ENCODE results near the gene NEU2.

NEU2 gene

GRCh38 chr2:233032551-233033320, at the start of gene NEU2:
TSS of gene NEU2 (plus strand) at chr2:233032672. CDS start at chr2:233032672, 0 bp downstream.
- no peak for DNase-seq (ENCODE audit: low read depth)

DNA sequence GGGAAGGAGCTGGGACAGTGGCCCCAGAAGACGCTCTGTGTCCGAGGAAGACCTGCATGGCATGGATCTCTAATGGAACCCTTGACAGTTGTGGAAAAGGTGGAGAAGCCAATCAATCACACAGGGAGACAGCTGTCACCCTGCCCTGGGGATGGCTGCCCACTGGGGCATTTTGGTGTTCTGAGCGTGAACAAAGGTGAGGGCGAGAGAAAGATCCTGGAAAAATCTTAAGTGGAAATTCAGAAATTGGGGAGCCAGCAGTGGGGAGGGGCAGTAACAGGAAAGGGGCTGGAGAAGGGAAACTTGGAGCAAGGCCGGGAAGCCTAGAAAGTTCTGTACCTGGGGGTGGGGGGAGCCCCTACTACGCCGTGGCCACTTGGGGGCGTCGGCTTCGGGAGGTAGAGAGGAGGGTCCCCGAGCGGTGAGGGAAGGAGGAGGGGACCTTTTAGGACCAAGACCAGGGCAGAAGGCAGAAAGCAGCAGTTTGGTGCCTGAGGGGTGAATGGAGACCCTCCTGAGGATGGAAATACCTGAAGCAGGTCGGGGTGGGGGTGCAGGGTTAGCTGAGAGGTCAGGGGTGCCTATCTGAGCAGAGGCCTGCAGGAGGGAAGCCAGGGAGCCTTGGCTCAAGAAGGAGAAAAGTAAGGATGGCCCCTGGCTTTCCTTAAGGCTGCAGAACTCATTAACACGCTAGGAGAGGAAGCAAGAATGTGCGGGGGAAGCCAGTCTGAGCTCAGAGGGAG, 49.4 kb upstream of the NEU2 start:
- no peak for DNase-seq (ENCODE audit: low read depth)

DNA sequence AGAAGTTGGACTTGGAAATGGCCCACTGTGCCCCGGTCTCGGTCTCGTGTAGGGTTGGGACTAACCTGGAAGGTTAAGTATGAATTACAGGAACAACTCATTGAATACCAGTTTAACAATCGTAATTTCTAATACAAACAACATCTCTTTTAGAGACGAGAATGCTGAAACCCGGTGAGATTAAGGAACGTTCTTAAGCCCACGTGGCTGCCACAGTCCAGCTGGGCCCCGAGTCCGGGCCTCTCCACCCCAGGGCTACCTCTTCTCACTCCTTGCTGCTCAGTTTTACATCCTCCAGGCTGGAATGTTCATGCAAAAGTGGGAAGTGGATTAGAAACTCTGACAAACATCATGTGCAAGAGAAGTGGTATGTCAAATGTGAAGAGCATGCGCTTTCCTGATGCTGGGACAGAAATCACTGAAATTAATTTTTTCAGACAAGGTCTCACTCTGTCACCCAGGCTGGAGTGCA, 48.8 kb upstream of the NEU2 start:
- no peak for DNase-seq (ENCODE audit: low read depth)

GRCh38 chr2:232984451-232985207, 47.8 kb upstream of the NEU2 start:
- no peak for DNase-seq (ENCODE audit: low read depth)

DNA sequence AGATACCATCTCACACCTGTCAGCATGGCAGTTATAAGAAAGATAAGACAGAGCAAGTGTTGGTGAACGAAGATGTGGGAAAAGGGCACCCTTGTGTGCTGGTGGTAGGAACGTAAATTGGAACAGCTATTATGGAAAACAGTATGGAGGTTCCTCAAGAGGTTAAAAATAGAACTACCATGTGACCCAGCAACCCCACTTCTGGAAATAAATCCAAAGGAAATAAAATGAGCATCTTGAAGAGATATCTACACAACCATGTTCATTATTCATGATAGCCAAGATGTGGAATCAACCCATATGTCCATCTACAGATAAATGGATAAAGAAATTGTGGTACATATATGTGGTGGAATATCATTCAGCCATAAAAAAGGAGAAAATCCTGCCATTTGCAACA, 46.3 kb upstream of the NEU2 start:
- no peak for DNase-seq (ENCODE audit: low read depth)

- no peak for DNase-seq (ENCODE audit: low read depth)
Observed at GRCh38 chr2:232993231-232993821, 39.1 kb upstream of the NEU2 start.

GRCh38 chr2:232994446-232994845, 38.0 kb upstream of the NEU2 start:
- DNase-seq (ENCODE audit: low read depth): no peak

DNA sequence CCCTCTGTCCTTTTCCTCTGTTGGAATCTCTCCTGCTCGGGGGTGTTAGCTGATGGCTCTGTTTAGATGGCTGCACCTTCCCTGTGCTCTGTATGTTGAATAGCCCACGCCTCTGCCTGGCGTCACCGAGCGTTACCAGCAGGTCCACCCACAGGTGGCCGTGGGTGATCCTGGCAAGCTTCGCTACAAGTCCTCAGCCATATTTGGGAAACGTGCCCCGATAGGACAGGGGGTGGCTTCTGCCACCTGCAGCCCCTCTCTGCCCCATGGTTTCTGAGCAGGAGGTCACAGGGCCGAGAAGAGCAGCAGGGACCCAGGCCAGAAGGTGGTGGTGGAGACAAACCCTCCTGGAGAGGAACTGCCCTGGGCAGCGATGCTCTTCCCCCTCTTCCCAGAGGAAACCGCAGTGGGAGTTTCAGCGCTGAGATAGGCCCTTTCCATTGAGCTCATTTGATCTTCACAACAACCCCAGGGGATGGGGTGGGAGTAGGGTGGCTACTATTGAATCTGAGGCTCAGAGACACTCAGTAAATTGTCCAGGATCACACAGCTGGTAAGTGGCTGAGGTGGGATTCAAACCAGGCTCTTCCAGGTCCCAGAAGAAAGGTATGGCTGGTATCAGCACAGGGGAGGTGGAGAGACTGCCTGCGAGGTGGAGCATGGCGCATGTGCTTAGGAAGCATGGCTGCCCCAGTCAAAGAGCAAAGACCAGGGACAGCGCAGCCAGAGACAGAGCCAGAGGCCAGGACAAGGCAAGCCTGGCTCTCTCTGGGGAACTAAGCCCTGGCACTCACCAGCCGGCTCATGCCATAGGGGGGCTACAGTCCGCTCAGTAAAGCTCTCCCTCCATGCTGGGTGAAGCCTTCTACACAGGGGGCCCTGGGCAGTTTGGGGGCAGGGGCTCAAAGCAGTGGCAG, 34.5 kb upstream of the NEU2 start:
- DNase-seq (ENCODE audit: low read depth): no peak

DNA sequence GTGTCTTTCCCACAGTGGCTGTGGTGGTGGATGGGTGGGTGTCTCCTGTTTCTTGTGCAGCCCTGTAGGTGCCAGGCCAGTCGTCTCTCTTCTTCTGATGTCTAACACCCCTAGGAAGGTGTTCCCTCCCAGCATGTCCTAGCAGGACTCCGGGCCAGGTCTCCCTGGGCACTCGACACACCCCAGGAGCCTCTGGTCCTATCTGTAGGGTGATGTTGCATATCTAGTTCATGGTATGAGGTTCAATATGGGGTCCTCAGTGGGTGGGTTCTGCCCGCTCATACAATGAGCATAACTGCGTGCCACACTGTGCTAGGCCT, 33.8 kb upstream of the NEU2 start:
- no peak for DNase-seq (ENCODE audit: low read depth)

DNA sequence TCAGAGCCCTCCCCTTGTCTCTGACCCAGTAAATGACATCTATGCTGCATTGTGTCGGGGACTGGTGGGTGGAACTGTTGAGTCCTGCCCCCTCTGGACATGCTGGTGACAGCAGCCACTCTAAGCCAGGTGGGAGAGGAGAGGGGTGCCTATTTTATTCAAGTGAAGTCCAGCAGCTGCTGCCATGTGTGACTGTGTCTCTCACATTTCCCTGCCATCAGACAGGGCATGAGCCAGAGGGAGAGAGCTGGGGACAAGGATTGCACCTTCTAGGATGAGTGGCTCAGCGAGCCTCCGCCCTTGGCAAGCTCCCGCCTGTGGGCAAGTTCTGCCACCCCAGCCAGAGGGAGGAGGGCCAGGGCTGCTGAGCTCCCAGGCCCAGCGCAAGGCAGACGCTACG, 33.1 kb upstream of the NEU2 start:
- no peak for DNase-seq (ENCODE audit: low read depth)

- no peak for DNase-seq (ENCODE audit: low read depth)
Observed at GRCh38 chr2:233000886-233001750, 31.4 kb upstream of the NEU2 start.

- DNase-seq (ENCODE audit: low read depth): no peak
Observed at GRCh38 chr2:233002829-233003657, 29.4 kb upstream of the NEU2 start.

- DNase-seq (ENCODE audit: low read depth): no peak
Observed at GRCh38 chr2:233003658-233004555, 28.6 kb upstream of the NEU2 start.

- DNase-seq (ENCODE audit: low read depth): no peak
Observed at GRCh38 chr2:233005096-233005495, 27.4 kb upstream of the NEU2 start.

- DNase-seq (ENCODE audit: low read depth): no peak
Observed at GRCh38 chr2:233006648-233007047, 25.8 kb upstream of the NEU2 start.

DNA sequence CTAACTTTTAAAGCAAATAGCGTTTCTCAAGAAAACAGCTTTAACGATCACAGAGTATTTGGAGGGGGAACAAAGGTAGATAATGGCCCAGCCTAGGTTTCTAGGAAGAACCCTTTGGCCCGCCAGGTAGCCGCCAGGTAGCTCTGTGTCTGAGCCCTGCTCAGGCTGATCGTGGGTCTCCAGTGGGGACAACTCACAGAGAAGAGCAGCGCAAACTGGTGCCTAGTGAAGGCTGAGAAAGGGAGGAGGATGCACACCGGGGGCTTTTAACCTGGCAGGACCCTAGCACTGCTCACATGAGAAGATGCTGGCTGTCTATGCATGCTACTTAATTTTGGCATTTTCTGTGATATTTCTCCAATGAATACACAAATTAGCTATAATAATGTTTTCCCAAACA, 25.2 kb upstream of the NEU2 start:
- DNase-seq (ENCODE audit: low read depth): no peak

- DNase-seq (ENCODE audit: low read depth): no peak
Observed at GRCh38 chr2:233007739-233008138, 24.7 kb upstream of the NEU2 start.

GRCh38 chr2:233009661-233010060, 22.8 kb upstream of the NEU2 start:
- DNase-seq (ENCODE audit: low read depth): no peak
